Measurements from ENCODE around the gene OR10D3.

GRCh38 chr11:124153821-124154220 is 29.3 kb upstream of the OR10D3 start:
- TF ChIP-seq CTCF (conservative IDR thresholded peaks at IDR 0.05; ENCODE audit: low read length) (no peak), EZH2phosphoT487 (IDR thresholded peaks at IDR 0.05; ENCODE audit: borderline replicate concordance) (no peak)
